ENCODE results near the gene TMEM107. TPM values are rescaled to one million over a fixed set of nuclear protein-coding genes. Genes with fewer than 3 reads are reported as not detected.

The TMEM107 gene
- total RNA-seq, 2 donors from 2014 or later, result 26.2 to 27.7 TPM

DNA sequence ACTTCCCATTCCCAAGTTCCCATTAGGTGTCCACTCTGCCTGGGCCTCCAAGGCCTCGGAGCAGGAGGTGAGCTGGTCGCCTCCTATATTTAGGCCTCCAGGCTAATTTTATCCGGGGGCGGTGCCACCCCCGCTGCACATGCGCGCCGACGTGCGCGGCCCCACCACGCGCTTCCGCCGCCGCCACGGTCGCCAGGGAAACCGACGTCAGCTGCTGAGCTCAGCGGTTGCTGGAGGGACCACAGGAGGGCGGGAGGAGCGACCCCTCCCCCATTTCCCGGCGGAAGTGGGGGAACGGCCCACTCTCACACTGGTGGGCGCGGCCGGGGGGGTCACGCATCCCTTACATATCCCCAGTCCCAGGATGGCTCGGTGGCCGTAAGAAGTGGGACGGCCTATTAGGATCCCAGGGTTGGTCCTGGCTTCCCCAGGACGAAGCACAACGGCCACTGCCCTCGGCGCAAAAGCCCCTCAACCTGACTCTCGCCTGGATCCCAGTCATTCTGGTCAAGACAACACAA lies 25.0 kb downstream of the TMEM107 start:
- H3K27ac Mint-ChIP-seq, result peak overlapping the region; percentile 92
- peak; percentile 90 for DNase-seq
- no peak overlapping the region for H3K4me3 Mint-ChIP-seq
- H3K36me3 Mint-ChIP-seq (ENCODE audit: low read depth), result peaks cover 27% of the 10 kb centered on the region
- peak overlapping the region; percentile 80 for H3K9ac ChIP-seq (ENCODE audit: extremely low read depth, low read length, poor library complexity, severe bottlenecking)
- peaks cover 6% of the 10 kb centered on the region for H3K4me1 ChIP-seq (ENCODE audit: control insufficient read depth, insufficient read depth, low read length)
- H3K27me3 ChIP-seq (ENCODE audit: control insufficient read depth, insufficient read depth, low read length, poor library complexity, severe bottlenecking), result no peaks in the 10 kb centered on the region
- H3K27ac ChIP-seq (ENCODE audit: low read depth, low read length), result peak overlapping the region; percentile 76
- no peaks in the 10 kb centered on the region for H3K9me3 ChIP-seq (ENCODE audit: control insufficient read depth, low read length)
- 2 to 4% methylated on average over 18 to 38 of the region's 38 CpGs for WGBS, 2 experiments (ENCODE audit: insufficient coverage in 1 of 2, insufficient read length in 1 of 2)
- H3K36me3 ChIP-seq (ENCODE audit: control insufficient read depth, insufficient read depth, low read length), result peaks cover 41% of the 10 kb centered on the region
- peaks cover 11% of the 10 kb centered on the region for H3K4me1 Mint-ChIP-seq
- peak overlapping the region; percentile 93 for H3K4me3 ChIP-seq (ENCODE audit: low read length)
- no peaks in the 10 kb centered on the region for H3K9me3 Mint-ChIP-seq
- TF ChIP-seq, protein P1, sequence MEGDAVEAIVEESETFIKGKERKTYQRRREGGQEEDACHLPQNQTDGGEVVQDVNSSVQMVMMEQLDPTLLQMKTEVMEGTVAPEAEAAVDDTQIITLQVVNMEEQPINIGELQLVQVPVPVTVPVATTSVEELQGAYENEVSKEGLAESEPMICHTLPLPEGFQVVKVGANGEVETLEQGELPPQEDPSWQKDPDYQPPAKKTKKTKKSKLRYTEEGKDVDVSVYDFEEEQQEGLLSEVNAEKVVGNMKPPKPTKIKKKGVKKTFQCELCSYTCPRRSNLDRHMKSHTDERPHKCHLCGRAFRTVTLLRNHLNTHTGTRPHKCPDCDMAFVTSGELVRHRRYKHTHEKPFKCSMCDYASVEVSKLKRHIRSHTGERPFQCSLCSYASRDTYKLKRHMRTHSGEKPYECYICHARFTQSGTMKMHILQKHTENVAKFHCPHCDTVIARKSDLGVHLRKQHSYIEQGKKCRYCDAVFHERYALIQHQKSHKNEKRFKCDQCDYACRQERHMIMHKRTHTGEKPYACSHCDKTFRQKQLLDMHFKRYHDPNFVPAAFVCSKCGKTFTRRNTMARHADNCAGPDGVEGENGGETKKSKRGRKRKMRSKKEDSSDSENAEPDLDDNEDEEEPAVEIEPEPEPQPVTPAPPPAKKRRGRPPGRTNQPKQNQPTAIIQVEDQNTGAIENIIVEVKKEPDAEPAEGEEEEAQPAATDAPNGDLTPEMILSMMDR (conservative IDR thresholded peaks at IDR 0.05), result no peak
- no peaks in the 10 kb centered on the region for H3K27me3 Mint-ChIP-seq (ENCODE audit: insufficient read depth)

GRCh38 chr17:8150194-8151119 lies 25.7 kb downstream of the TMEM107 start:
- DNase-seq, result no peak
- no peaks in the 10 kb centered on the region for H3K9me3 Mint-ChIP-seq
- Histone ChIP-seq H3K9me3 (ENCODE audit: control insufficient read depth, low read length) (no peaks in the 10 kb centered on the region), H3K27me3 (ENCODE audit: control insufficient read depth, insufficient read depth, low read length, poor library complexity, severe bottlenecking) (no peaks in the 10 kb centered on the region), H3K4me1 (ENCODE audit: control insufficient read depth, insufficient read depth, low read length) (peaks cover under 1% of the 10 kb centered on the region), H3K36me3 (ENCODE audit: control insufficient read depth, insufficient read depth, low read length) (peaks cover 48% of the 10 kb centered on the region), H3K27ac (ENCODE audit: low read depth, low read length) (peak overlapping the region; percentile 58), H3K4me3 (ENCODE audit: low read length) (peak overlapping the region; percentile 93), H3K9ac (ENCODE audit: extremely low read depth, low read length, poor library complexity, severe bottlenecking) (peak overlapping the region; percentile 80)
- H3K4me1 Mint-ChIP-seq, result peaks cover 11% of the 10 kb centered on the region
- peaks cover 32% of the 10 kb centered on the region for H3K36me3 Mint-ChIP-seq (ENCODE audit: low read depth)
- no peak overlapping the region for H3K4me3 Mint-ChIP-seq
- TF ChIP-seq, protein P1 (conservative IDR thresholded peaks at IDR 0.05), result no peak
- no peak overlapping the region for H3K27ac Mint-ChIP-seq
- 89 to 91% methylated on average over 12 to 18 of the region's 18 CpGs for WGBS, 2 experiments (ENCODE audit: insufficient coverage in 1 of 2, insufficient read length in 1 of 2)
- no peaks in the 10 kb centered on the region for H3K27me3 Mint-ChIP-seq (ENCODE audit: insufficient read depth)

DNA sequence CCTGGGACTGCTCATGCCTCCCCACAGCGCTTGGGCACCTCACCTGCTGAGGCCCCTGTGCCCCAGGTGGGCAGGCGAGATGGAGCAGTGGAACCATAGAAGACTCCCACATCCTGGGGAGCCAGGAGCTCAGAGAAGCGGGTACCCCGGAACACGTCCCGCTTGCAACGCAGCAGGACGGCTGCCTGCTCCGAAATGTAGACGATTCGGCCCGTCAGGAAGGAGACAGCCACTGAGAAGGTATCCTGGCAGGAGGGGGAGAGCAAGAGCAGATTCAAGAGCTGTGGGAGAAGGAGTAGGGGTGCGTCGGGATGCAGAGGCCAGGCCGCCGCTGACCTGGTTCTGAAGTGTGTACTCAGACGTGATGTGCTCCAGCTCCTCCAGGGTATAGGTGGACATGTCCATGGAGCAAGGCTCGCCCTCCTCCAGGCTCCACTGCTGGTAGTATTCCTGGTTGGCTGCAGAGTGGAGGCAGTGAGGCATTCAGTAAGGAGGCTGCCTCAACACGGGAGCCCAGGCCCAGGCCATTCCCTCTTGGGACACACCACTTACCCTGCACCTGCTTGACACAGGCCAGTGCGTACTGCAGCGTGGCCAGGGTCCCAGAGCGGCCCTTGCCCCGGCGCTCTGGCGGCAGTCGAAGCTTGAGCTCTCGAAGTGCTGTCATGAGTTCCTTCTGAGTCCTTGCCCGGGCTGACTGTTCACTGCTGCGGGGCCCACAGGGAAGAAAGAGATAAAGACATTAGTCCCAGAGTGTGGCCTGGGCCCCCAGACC lies 26.6 kb downstream of the TMEM107 start:
- no peaks in the 10 kb centered on the region for H3K9me3 Mint-ChIP-seq
- Histone ChIP-seq H3K4me1 (ENCODE audit: control insufficient read depth, insufficient read depth, low read length) (no peaks in the 10 kb centered on the region), H3K27me3 (ENCODE audit: control insufficient read depth, insufficient read depth, low read length, poor library complexity, severe bottlenecking) (no peaks in the 10 kb centered on the region), H3K4me3 (ENCODE audit: low read length) (no peak overlapping the region), H3K36me3 (ENCODE audit: control insufficient read depth, insufficient read depth, low read length) (peaks cover 53% of the 10 kb centered on the region), H3K9me3 (ENCODE audit: control insufficient read depth, low read length) (no peaks in the 10 kb centered on the region), H3K27ac (ENCODE audit: low read depth, low read length) (no peak overlapping the region), H3K9ac (ENCODE audit: extremely low read depth, low read length, poor library complexity, severe bottlenecking) (no peak overlapping the region)
- no peaks in the 10 kb centered on the region for H3K27me3 Mint-ChIP-seq (ENCODE audit: insufficient read depth)
- DNase-seq, result no peak
- H3K4me3 Mint-ChIP-seq, result no peak overlapping the region
- no peak overlapping the region for H3K27ac Mint-ChIP-seq
- WGBS, 2 experiments (ENCODE audit: insufficient coverage in 1 of 2, insufficient read length in 1 of 2), result 93 to 97% methylated on average over 22 to 29 of the region's 29 CpGs
- TF ChIP-seq, protein P1 (conservative IDR thresholded peaks at IDR 0.05), result no peak
- peaks cover 11% of the 10 kb centered on the region for H3K4me1 Mint-ChIP-seq
- peaks cover 38% of the 10 kb centered on the region for H3K36me3 Mint-ChIP-seq (ENCODE audit: low read depth)

Data from endodermal cell (in vitro differentiated cells).